ENCODE data around the gene C13orf46. TPM values are rescaled to one million over a fixed set of nuclear protein-coding genes. Genes with fewer than 3 reads are reported as not detected.

C13orf46 gene
- total and polyA plus RNA-seq, 2 of the 8 experiments (the other 6 are each of a cell fraction or from before 2014, with no cell fraction given) = 0.23 to 0.28 TPM

GRCh38 chr13:113967206-113967720, 6.6 kb downstream of the C13orf46 start (continued):
- no peak for TF ChIP-seq CREB1 (IDR thresholded peaks at IDR 0.05)
- TF ChIP-seq CEBPB (IDR thresholded peaks at IDR 0.05; ENCODE audit: low read depth, low read length) = no peak
- TF ChIP-seq ATF3 (IDR thresholded peaks at IDR 0.05; ENCODE audit: insufficient read depth, low read depth, low read length) = no peak

Data from H1 (cell line).